ENCODE data around the gene FANCD2OS.
A peak's percentile ranks its signal among the peaks of the same experiment; 100 is the strongest.
"Not testable (repeated sequence)": the region's sequence is repeated elsewhere in the genome, so short reads cannot be mapped to it uniquely, and the experiment has no call there.

The FANCD2OS gene

DNA sequence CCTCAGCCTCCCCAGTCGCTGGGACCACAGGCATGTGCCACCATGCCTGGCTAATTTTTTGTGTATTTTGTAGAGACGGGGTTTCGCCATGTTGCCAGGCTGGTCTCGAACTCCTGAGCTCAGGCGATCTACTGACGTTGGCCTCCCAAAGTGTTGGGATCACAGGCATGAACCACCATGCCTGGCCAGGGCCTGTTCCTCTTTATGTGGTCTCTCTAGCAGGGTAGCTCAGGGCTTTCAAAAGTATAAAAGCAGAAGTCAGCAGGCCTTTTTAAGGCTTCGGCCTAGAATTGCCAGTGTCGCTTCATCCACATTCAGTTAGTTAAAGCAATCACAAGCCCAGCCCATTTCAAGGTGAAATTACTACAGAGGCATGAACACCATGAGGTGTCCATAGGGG, 41.2 kb upstream of the FANCD2OS start:
- POLR2A ChIA-PET: no interaction called here
- no peak for DNase-seq (ENCODE audit: low read depth, low spot score)
- CTCF ChIA-PET: interaction anchor here (1.1 to 1.6 kb wide), 2 partner anchors 12 to 16 kb away, joined by 3 to 7 read pairs; partner anchors contain the start of gene IRAK2
- TF ChIP-seq, protein P1, sequence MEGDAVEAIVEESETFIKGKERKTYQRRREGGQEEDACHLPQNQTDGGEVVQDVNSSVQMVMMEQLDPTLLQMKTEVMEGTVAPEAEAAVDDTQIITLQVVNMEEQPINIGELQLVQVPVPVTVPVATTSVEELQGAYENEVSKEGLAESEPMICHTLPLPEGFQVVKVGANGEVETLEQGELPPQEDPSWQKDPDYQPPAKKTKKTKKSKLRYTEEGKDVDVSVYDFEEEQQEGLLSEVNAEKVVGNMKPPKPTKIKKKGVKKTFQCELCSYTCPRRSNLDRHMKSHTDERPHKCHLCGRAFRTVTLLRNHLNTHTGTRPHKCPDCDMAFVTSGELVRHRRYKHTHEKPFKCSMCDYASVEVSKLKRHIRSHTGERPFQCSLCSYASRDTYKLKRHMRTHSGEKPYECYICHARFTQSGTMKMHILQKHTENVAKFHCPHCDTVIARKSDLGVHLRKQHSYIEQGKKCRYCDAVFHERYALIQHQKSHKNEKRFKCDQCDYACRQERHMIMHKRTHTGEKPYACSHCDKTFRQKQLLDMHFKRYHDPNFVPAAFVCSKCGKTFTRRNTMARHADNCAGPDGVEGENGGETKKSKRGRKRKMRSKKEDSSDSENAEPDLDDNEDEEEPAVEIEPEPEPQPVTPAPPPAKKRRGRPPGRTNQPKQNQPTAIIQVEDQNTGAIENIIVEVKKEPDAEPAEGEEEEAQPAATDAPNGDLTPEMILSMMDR (IDR thresholded peaks at IDR 0.05; ENCODE audit: insufficient read depth, low read length, missing control alignments): no peak
- H3K4me3 ChIP-seq (ENCODE audit: low read depth, low read length): no peak overlapping the region

DNA sequence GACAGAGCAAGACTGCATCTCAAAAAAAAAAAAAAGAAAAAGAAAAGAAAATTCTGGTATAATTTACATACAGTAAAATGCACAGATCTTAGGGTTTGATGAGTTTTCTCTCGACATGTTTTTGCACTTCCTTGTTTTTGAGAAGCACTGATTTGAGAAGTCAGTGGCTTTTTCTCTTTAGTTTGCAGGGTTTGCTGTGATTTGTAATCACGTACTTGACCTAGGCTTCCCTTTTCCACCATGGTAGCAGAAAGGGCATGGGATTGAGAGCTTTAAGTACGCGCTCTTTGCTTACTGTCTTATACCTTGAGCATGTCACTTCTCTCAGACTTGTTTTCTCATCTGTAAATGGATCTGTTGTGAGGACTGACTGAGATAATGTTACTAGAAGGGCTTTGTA, 37.6 kb upstream of the FANCD2OS start:
- ChIA-PET CTCF (interaction anchor here (1.4 kb wide), 1 partner anchor 19 kb away, joined by 3 read pairs; the partner anchor contains the start of gene IRAK2), POLR2A (interaction anchor here (0.6 to 1.2 kb wide), 2 partner anchors 15 to 31 kb away, joined by 3 to 4 read pairs; no protein-coding TSS in a partner anchor)
- TF ChIP-seq, protein P1 (IDR thresholded peaks at IDR 0.05; ENCODE audit: insufficient read depth, low read length, missing control alignments): no peak
- no peak overlapping the region for H3K4me3 ChIP-seq (ENCODE audit: low read depth, low read length)
- DNase-seq (ENCODE audit: low read depth, low spot score): no peak

DNA sequence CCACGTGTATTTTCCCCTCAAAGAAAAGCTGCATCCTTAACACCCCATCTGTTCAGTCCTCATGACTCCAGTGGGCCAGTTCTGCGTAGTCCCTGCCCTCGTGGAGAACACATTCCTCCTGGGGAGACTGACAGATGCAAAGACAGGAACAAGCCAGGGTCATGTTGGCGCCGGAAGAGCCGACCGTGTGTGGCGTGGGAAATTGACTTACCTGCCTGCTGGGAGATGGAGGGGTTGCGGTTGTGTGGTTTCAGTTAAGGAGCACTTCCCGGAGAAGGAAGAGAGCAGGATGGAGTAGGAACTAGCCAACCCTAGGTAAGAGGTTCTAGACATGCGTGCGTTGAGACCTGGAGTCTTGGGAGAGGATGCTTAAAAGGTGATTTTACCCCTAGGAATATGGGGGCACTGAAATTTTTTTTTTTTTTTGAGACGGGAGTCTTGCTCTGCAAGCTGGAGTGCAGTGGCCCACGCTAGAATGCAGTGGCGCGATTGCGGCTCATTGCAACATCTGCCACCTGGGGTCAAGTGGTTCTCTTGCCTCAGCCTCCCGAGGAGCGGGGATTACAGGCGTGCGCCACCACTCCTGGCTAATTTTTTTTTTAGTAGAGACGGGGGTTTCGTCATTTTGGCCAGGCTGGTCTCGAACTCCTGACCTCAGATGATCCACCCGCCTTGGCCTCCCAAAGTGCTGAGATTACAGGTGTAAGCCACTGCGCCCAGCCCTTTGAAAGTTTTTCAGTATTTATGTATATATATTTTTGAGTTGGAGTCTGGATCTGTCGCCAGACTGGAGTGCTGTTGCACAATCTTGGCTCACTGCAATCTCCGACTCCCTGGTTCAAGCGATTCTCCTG, 34.9 kb upstream of the FANCD2OS start:
- TF ChIP-seq, protein P1 (IDR thresholded peaks at IDR 0.05; ENCODE audit: insufficient read depth, low read length, missing control alignments): no peak
- peak overlapping the region; percentile 86 for H3K4me3 ChIP-seq (ENCODE audit: low read depth, low read length)
- DNase-seq (ENCODE audit: low read depth, low spot score): no peak
- POLR2A ChIA-PET: no interaction called here
- CTCF ChIA-PET: interaction anchor here (0.6 to 1.0 kb wide), 3 partner anchors 16 to 746 kb away, joined by 3 read pairs; no protein-coding TSS in a partner anchor

DNA sequence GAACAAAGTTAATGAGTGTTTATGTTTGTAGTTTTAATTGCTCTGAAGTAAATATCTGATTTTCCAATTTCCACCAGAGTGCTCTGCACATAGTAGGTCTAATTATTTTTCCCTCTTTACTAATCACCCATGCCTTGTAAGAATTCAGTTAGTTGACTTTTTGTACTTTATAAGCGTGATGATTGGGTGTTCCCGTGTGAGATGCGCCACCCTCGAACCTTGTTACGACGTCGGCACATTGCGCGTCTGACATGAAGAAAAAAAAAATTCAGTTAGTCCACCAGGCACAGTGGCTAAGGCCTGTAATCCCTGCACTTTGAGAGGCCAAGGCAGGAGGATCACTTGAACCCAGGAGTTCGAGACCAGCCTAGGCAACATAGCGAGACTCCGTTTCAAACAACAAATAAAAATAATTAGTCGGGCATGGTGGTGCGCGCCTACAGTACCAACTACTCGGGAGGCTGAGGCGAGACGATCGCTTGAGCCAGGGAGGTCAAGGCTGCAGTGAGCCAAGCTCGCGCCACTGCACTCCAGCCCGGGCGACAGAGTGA, 33.0 kb upstream of the FANCD2OS start:
- DNase-seq (ENCODE audit: low read depth, low spot score): no peak
- peak overlapping the region; percentile 86 for H3K4me3 ChIP-seq (ENCODE audit: low read depth, low read length)
- CTCF ChIA-PET: no interaction called here
- TF ChIP-seq, protein P1 (IDR thresholded peaks at IDR 0.05; ENCODE audit: insufficient read depth, low read length, missing control alignments): no peak
- POLR2A ChIA-PET: interaction anchor here (0.6 to 1.0 kb wide), 3 partner anchors 8 to 565 kb away, joined by 3 to 4 read pairs (median 3); no protein-coding TSS in a partner anchor

DNA sequence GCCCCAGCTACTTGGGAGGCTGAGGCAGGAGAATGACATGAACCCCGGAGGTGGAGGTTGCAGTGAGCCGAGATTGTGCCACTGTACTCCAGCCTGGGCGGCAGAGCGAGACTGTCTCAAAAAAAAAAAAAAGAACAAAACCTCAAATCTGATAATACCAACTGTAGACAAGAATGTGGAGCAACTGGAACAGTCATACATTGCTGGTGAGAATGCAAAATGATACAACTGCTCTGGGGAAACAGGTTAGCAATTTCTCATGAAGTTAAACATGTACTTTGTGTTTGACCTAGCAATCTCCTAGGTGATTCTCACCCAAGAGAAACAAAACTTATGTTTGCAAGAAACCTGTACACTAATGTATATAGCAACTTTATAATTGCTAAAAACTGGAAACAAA, 29.1 kb upstream of the FANCD2OS start:
- POLR2A ChIA-PET: no interaction called here
- CTCF ChIA-PET: no interaction called here
- TF ChIP-seq, protein P1 (IDR thresholded peaks at IDR 0.05; ENCODE audit: insufficient read depth, low read length, missing control alignments): no peak
- H3K4me3 ChIP-seq (ENCODE audit: low read depth, low read length): no peak overlapping the region
- no peak for DNase-seq (ENCODE audit: low read depth, low spot score)

DNA sequence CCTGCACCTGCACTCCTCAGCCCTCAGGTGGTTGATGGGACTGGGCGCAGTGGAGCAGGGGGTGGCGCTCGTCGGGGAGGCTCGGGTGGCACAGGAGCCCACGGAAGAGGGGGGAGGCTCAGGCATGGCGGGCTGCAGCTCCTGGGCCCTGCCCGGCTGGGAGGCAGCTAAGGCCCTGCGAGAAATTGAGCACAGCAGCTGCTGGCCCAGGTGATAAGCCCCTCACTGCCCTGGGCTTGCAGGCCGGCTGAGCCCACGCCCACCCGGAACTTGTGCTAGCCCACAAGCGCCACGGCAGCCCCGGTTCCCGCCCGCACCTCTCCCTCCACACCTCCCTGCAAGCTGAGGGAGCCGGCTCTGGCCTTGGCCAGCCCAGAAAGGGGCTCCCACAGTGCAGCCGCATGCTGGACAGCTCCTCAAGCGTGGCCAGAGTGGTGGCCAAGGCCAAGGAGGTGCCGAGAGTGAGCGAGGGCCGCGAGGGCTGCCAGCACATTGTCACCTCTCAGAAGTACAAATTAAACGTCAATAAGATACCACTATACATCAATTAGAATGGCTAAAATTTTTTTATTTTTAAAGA, 28.5 kb upstream of the FANCD2OS start:
- ChIA-PET POLR2A (no interaction called here), CTCF (no interaction called here)
- no peak overlapping the region for H3K4me3 ChIP-seq (ENCODE audit: low read depth, low read length)
- no peak for DNase-seq (ENCODE audit: low read depth, low spot score)
- TF ChIP-seq, protein P1 (IDR thresholded peaks at IDR 0.05; ENCODE audit: insufficient read depth, low read length, missing control alignments): no peak

DNA sequence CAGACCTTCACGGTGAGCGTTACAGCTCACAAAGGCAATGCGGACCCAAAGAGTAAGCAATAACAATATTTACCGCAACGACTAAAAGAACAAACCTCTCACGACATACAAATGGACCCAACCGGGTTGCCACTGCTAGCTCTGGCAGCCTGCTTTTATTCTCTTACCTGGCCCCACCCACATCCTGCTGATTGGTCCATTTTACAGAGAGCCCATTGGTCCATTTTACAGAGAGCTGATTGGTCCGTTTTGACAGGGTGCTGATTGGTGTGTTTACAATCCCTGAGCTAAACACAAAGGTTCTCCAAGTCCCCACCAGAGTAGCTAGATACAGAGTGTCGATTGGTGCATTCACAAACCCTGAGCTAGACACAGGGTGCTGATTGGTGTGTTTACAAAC, 27.8 kb upstream of the FANCD2OS start:
- ChIA-PET POLR2A (interaction anchor here (1.4 kb wide), 1 partner anchor 10 kb away, joined by 4 read pairs; no protein-coding TSS in a partner anchor), CTCF (interaction anchor here (0.8 kb wide), 1 partner anchor 88 kb away, joined by 3 read pairs; no protein-coding TSS in a partner anchor)
- not testable (repeated sequence) for DNase-seq (ENCODE audit: low read depth, low spot score)

More for the DNA sequence above, 27.8 kb upstream of the FANCD2OS start:
- H3K4me3 ChIP-seq (ENCODE audit: low read depth, low read length): not testable (repeated sequence)

All from AG04449 (cell line).